ENCODE results near the gene CD247. TPM values are rescaled to one million over a fixed set of nuclear protein-coding genes. Genes with fewer than 3 reads are reported as not detected.

The CD247 gene
- total and polyA plus RNA-seq, 10 of the 15 experiments (the other 5 are each of a cell fraction or from before 2014, with no cell fraction given) = 0.10 to 0.77 (median 0.30) TPM

GRCh38 chr1:167446966-167447365, 71.4 kb downstream of the CD247 start (continued):
- TF ChIP-seq ZBTB11 (CRISPR knock-in tag; IDR thresholded peaks at IDR 0.05) (no peak), ELK1 (IDR thresholded peaks at IDR 0.05; ENCODE audit: low read depth, low read length) (no peak), TARDBP (IDR thresholded peaks at IDR 0.05; ENCODE audit: borderline replicate concordance) (no peak), ATF7 (IDR thresholded peaks at IDR 0.05; ENCODE audit: low read depth) (no peak), CTCF (IDR thresholded peaks at IDR 0.05 in 2 of 3, conservative IDR thresholded peaks at IDR 0.05 in 1 of 3; ENCODE audit: control insufficient read depth in 2 of 3, extremely low read depth in 1 of 3, insufficient read depth in 1 of 3, low read depth in 3 of 3, low read length in 3 of 3) (no peak), JUND (IDR thresholded peaks at IDR 0.05; ENCODE audit: low read depth, low read length) (no peak)
